ENCODE data around the gene PAN2. TPM values are rescaled to one million over a fixed set of nuclear protein-coding genes. Genes with fewer than 3 reads are reported as not detected.
"Not testable (repeated sequence)": the region's sequence is repeated elsewhere in the genome, so short reads cannot be mapped to it uniquely, and the experiment has no call there.

PAN2 gene
- total RNA-seq, 4 donors from 2014 or later: 27.2 to 141 (median 39.7) TPM

- Histone ChIP-seq H3K4me1 (peaks cover 24% of the 10 kb centered on the region), H3K9me3 (no peaks in the 10 kb centered on the region), H3K4me3 (no peak overlapping the region), H3K36me3 (peaks cover 36% of the 10 kb centered on the region), H3K27ac (no peak overlapping the region), H3K27me3 (no peaks in the 10 kb centered on the region)
- WGBS: 84% methylated on average over 3 of the region's 3 CpGs
- TF ChIP-seq CTCF (IDR thresholded peaks at IDR 0.05): no peak
- no peak for TF ChIP-seq EP300 (IDR thresholded peaks at IDR 0.05)
- no peak for TF ChIP-seq POLR2AphosphoS5 (IDR thresholded peaks at IDR 0.05)
- TF ChIP-seq POLR2A (IDR thresholded peaks at IDR 0.05): no peak
- no peak for DNase-seq (ENCODE audit: low spot score in 2 of 2)
Measured at GRCh38 chr12:56288705-56289387, 45.0 kb downstream of the PAN2 start.

- no peak for DNase-seq (ENCODE audit: low spot score in 2 of 2)
- Histone ChIP-seq H3K27me3 (no peaks in the 10 kb centered on the region), H3K4me3 (no peak overlapping the region), H3K36me3 (peaks cover 57% of the 10 kb centered on the region), H3K4me1 (peaks cover 13% of the 10 kb centered on the region), H3K27ac (no peak overlapping the region), H3K9me3 (no peaks in the 10 kb centered on the region)
- TF ChIP-seq POLR2A (IDR thresholded peaks at IDR 0.05): no peak
- TF ChIP-seq POLR2AphosphoS5 (IDR thresholded peaks at IDR 0.05): no peak
- no peak for TF ChIP-seq EP300 (IDR thresholded peaks at IDR 0.05)
- TF ChIP-seq CTCF (IDR thresholded peaks at IDR 0.05): no peak
- 70% methylated on average over 4 of the region's 4 CpGs for WGBS
Measured at GRCh38 chr12:56286044-56286830, 47.6 kb downstream of the PAN2 start.

GRCh38 chr12:56284263-56284662 lies 49.5 kb downstream of the PAN2 start:
- DNase-seq (ENCODE audit: low spot score in 2 of 2); H3K27me3 ChIP-seq; H3K9me3 ChIP-seq; H3K4me3 ChIP-seq; H3K27ac ChIP-seq; H3K4me1 ChIP-seq: not testable (repeated sequence)
- 90% methylated on average over 5 of the region's 5 CpGs for WGBS
- peaks cover 70% of the 10 kb centered on the region for H3K36me3 ChIP-seq

GRCh38 chr12:56282579-56282978 lies 51.2 kb downstream of the PAN2 start:
- H3K27ac ChIP-seq: no peak overlapping the region
- H3K4me1 ChIP-seq: peaks cover 6% of the 10 kb centered on the region
- DNase-seq (ENCODE audit: low spot score in 2 of 2): no peak
- no peaks in the 10 kb centered on the region for H3K27me3 ChIP-seq
- WGBS: 100% methylated on average over 2 of the region's 2 CpGs
- TF ChIP-seq POLR2AphosphoS5 (IDR thresholded peaks at IDR 0.05) (no peak), CTCF (IDR thresholded peaks at IDR 0.05) (no peak), EP300 (IDR thresholded peaks at IDR 0.05) (no peak), POLR2A (IDR thresholded peaks at IDR 0.05) (no peak)
- H3K4me3 ChIP-seq: no peak overlapping the region
- H3K9me3 ChIP-seq: no peaks in the 10 kb centered on the region
- peaks cover 86% of the 10 kb centered on the region for H3K36me3 ChIP-seq

- TF ChIP-seq POLR2A (IDR thresholded peaks at IDR 0.05) (no peak), EP300 (IDR thresholded peaks at IDR 0.05) (no peak), POLR2AphosphoS5 (IDR thresholded peaks at IDR 0.05) (no peak), CTCF (IDR thresholded peaks at IDR 0.05) (no peak)
- no peak for DNase-seq (ENCODE audit: low spot score in 2 of 2)
Measured at GRCh38 chr12:56282030-56282429, 51.8 kb downstream of the PAN2 start.

More at GRCh38 chr12:56282030-56282429, 51.8 kb downstream of the PAN2 start:
- H3K36me3 ChIP-seq: peaks cover 91% of the 10 kb centered on the region
- H3K9me3 ChIP-seq: no peaks in the 10 kb centered on the region
- H3K27me3 ChIP-seq: no peaks in the 10 kb centered on the region
- WGBS: 90% methylated on average over 6 of the region's 6 CpGs
- peaks cover 6% of the 10 kb centered on the region for H3K4me1 ChIP-seq
- no peak overlapping the region for H3K27ac ChIP-seq
- no peak overlapping the region for H3K4me3 ChIP-seq
